Common myeloid progenitor, CD34-positive (primary cell): ENCODE measurements around the gene BMP8A.
"Not testable (repeated sequence)": the region's sequence is repeated elsewhere in the genome, so short reads cannot be mapped to it uniquely, and the experiment has no call there.

Source experiments
- CTCF ChIA-PET: fragments of 350-600 bp; sonication (Branson Sonifier 250); formaldehyde crosslinking; loops from one replicate; lab custom pipeline; 2021; ENCODE audit warnings: antibody characterized with exemption; lab: Charles Lee
- POLR2A ChIA-PET: fragments of 350-600 bp; sonication (Branson Sonifier 250); formaldehyde crosslinking; loops from one replicate; lab custom pipeline; 2021; ENCODE audit warnings: antibody characterized with exemption; lab: Charles Lee
- DNase-seq, 3 donors: peaks; one replicate each; pipeline versions ENCODE4 v3.0.0 to v3.0.0-alpha.2; 2013
- H3K27ac ChIP-seq, 2 experiments: 1 replicate in 1 of 2; 2 replicates in 1 of 2; pipeline ENCODE4 v1.7.0; 2013; ENCODE audit warnings: inconsistent platforms in 2 of 2, low read length in 2 of 2, mild to moderate bottlenecking in 2 of 2, low read depth in 1 of 2, moderate library complexity in 1 of 2; ENCODE audit not compliant: severe bottlenecking in 2 of 2, insufficient read depth in 1 of 2, poor library complexity in 1 of 2
- H3K27me3 ChIP-seq, 5 experiments: replicated peaks in 2 of 5; 1 replicate in 3 of 5; 2 replicates in 2 of 5; pipeline versions ENCODE4 v1.6.1 to v1.7.0; 2013; ENCODE audit warnings: low read length in 4 of 5, mild to moderate bottlenecking in 2 of 5, moderate library complexity in 2 of 5, inconsistent platforms in 1 of 5; ENCODE audit not compliant: insufficient read depth in 5 of 5, control insufficient read depth in 4 of 5
- H3K36me3 ChIP-seq, 4 experiments: 1 replicate in 2 of 4; 2 replicates in 2 of 4; pipeline versions ENCODE4 v1.6.1 to v1.7.0; 2013; ENCODE audit warnings: low read length in 3 of 4, control low read depth in 1 of 4, mild to moderate bottlenecking in 1 of 4; ENCODE audit not compliant: control insufficient read depth in 4 of 4, insufficient read depth in 4 of 4
- H3K4me1 ChIP-seq, 4 experiments: 1 replicate in 3 of 4; 2 replicates in 1 of 4; pipeline versions ENCODE4 v1.6.1 to v1.7.1; 2013; ENCODE audit warnings: low read length in 3 of 4, mild to moderate bottlenecking in 3 of 4, control low read depth in 1 of 4, inconsistent platforms in 1 of 4, moderate library complexity in 1 of 4; ENCODE audit not compliant: control insufficient read depth in 4 of 4, insufficient read depth in 4 of 4; ENCODE audit errors: control extremely low read depth in 1 of 4
- H3K4me3 ChIP-seq, 7 experiments: 1 replicate in 4 of 7; 2 replicates in 3 of 7; pipeline versions ENCODE4 v1.5.1 to v1.7.0; 2013; ENCODE audit warnings: mild to moderate bottlenecking in 7 of 7, low read length in 6 of 7, moderate library complexity in 6 of 7, inconsistent platforms in 2 of 7, low read depth in 2 of 7, control low read depth in 1 of 7; ENCODE audit not compliant: insufficient read depth in 4 of 7, control insufficient read depth in 1 of 7; ENCODE audit errors: extremely low read depth in 1 of 7
- H3K9me3 ChIP-seq, 5 experiments: 1 replicate in 4 of 5; 2 replicates in 1 of 5; pipeline versions ENCODE4 v1.6.1 to v1.7.1; 2013; ENCODE audit warnings: low read length in 4 of 5, mild to moderate bottlenecking in 2 of 5, inconsistent platforms in 1 of 5, low read depth in 1 of 5, moderate library complexity in 1 of 5; ENCODE audit not compliant: control insufficient read depth in 4 of 5, insufficient read depth in 2 of 5; ENCODE audit errors: control extremely low read depth in 1 of 5
- WGBS: methylation state at CpG from one replicate; pipeline ENCODE4 v1.1.5; 2013; ENCODE audit not compliant: insufficient coverage; 5-methylcytosine and 5-hydroxymethylcytosine counted together

Gene BMP8A

DNA sequence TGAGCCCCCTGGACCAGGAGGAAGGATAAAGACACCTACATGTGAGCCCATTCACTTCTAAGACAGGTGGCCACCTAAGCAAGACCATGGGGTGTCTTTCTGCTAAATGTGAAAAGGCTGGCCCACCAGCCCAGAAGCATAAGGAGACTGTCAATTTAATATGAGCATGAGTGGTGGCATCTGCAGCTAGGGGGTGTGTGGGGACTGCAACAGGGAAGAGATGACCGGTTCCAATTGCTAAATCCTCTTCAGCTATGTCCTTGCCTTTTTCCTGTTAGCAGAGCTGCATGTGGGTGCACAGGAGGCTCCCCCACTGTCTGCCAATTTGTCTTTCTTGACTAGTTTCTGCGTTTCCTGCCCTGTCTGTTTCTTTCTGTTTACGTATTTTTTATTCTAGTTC lies 22.3 kb upstream of the BMP8A start:
- Histone ChIP-seq H3K36me3 (peaks cover 35 to 90% (median 61%) of the 10 kb centered on the region in 4 experiments), H3K27ac (no peak overlapping the region), H3K27me3 (no peaks in the 10 kb centered on the region), H3K4me1 (no peaks in the 10 kb centered on the region), H3K4me3 (no peak overlapping the region), H3K9me3 (no peaks in the 10 kb centered on the region)
- DNase-seq = no peak
- WGBS = 93% methylated on average over 3 of the region's 3 CpGs
- ChIA-PET CTCF (interaction anchor here (1.0 to 1.7 kb wide), 3 partner anchors 12 to 21 kb away, joined by 4 to 6 read pairs (median 4); no protein-coding TSS in a partner anchor), POLR2A (no interaction called here)

DNA sequence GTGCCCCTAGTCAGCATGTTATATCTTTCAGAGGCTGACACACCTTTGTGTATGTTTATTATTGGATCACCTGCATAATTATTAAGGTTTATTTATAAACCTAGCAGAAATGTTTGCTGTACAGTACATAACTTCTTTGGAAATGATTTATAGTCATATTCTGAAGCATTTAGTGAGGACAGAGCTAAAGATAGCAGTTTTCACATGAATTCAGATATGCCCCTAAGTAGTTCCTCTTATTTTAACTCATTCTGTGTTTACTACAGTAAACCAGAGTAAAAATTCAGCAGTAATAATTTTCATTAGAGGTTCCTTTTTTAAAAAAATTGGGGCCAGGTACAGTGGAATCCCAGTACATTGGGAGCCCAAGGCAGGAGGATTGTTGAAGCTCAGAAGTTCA lies 21.4 kb upstream of the BMP8A start:
- no peaks in the 10 kb centered on the region for H3K4me1 ChIP-seq
- POLR2A ChIA-PET = no interaction called here
- no peaks in the 10 kb centered on the region for H3K9me3 ChIP-seq
- H3K27me3 ChIP-seq = no peaks in the 10 kb centered on the region
- no peak overlapping the region for H3K4me3 ChIP-seq
- no peak overlapping the region for H3K27ac ChIP-seq
- DNase-seq = no peak
- CTCF ChIA-PET = interaction anchor here (1.0 to 1.7 kb wide), 4 partner anchors 11 to 211 kb away, joined by 3 to 6 read pairs (median 4); no protein-coding TSS in a partner anchor
- peaks cover 36 to 89% (median 63%) of the 10 kb centered on the region in 4 experiments for H3K36me3 ChIP-seq

- no peaks in the 10 kb centered on the region for H3K4me1 ChIP-seq
- H3K4me3 ChIP-seq = no peak overlapping the region
- H3K36me3 ChIP-seq = peaks cover 30 to 84% (median 56%) of the 10 kb centered on the region in 4 experiments
- ChIA-PET POLR2A (no interaction called here), CTCF (interaction anchor here (1.0 to 1.4 kb wide), 3 partner anchors 47 to 67 kb away, joined by 3 read pairs; no protein-coding TSS in a partner anchor)
- no peak for DNase-seq
- H3K27me3 ChIP-seq = no peaks in the 10 kb centered on the region
- H3K9me3 ChIP-seq = no peaks in the 10 kb centered on the region
- WGBS = 98% methylated on average over 7 of the region's 7 CpGs
- H3K27ac ChIP-seq = no peak overlapping the region
Measured at GRCh38 chr1:39472826-39473225, 18.6 kb upstream of the BMP8A start.

GRCh38 chr1:39473324-39473723 lies 18.1 kb upstream of the BMP8A start:
- H3K36me3 ChIP-seq = peaks cover 30 to 82% (median 54%) of the 10 kb centered on the region in 4 experiments
- ChIA-PET POLR2A (no interaction called here), CTCF (interaction anchor here (1.0 to 1.4 kb wide), 2 partner anchors 48 to 62 kb away, joined by 3 read pairs; no protein-coding TSS in a partner anchor)

GRCh38 chr1:39474810-39475209 lies 16.6 kb upstream of the BMP8A start:
- H3K36me3 ChIP-seq = peaks cover 21 to 79% (median 47%) of the 10 kb centered on the region in 4 experiments
- WGBS = 96% methylated on average over 2 of the region's 4 CpGs
- no peaks in the 10 kb centered on the region for H3K27me3 ChIP-seq
- H3K9me3 ChIP-seq = no peaks in the 10 kb centered on the region
- no peak for DNase-seq
- H3K4me3 ChIP-seq = no peak overlapping the region
- no peak overlapping the region for H3K27ac ChIP-seq
- ChIA-PET CTCF (no interaction called here), POLR2A (no interaction called here)
- no peaks in the 10 kb centered on the region for H3K4me1 ChIP-seq

More at GRCh38 chr1:39473324-39473723, 18.1 kb upstream of the BMP8A start:
- whole genome bisulfite sequencing = 100% methylated on average over 3 of the region's 4 CpGs
- H3K9me3 ChIP-seq = no peaks in the 10 kb centered on the region
- H3K27ac ChIP-seq = no peak overlapping the region
- no peak for DNase-seq
- no peaks in the 10 kb centered on the region for H3K4me1 ChIP-seq
- H3K27me3 ChIP-seq = no peaks in the 10 kb centered on the region
- no peak overlapping the region for H3K4me3 ChIP-seq

DNA sequence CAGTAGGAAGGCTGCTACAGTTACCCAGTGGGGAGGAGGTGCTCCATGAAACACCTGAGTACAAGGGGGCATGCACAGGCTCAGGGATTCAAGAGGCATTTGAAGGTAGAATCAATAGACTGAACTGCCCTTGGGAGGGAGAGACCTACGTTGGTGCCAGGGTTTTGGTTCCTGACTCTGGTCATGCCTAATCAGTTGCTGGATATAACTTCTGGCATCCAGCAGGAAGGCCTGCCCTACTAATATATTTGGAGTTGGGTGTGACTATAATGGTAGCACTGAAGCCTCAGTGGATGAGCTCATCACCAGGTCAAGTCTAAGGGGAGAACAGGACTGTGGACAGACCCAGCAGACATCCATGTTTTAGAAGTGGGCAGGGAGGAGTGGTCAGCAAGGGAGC lies 15.9 kb upstream of the BMP8A start:
- POLR2A ChIA-PET, H3K4me1 ChIP-seq, H3K27ac ChIP-seq, CTCF ChIA-PET, DNase-seq, H3K27me3 ChIP-seq, H3K4me3 ChIP-seq, H3K9me3 ChIP-seq: not testable (repeated sequence)
- 71% methylated on average over 1 of the region's 1 CpG for WGBS
- peaks cover 19 to 79% (median 50%) of the 10 kb centered on the region in 4 experiments for H3K36me3 ChIP-seq

DNA sequence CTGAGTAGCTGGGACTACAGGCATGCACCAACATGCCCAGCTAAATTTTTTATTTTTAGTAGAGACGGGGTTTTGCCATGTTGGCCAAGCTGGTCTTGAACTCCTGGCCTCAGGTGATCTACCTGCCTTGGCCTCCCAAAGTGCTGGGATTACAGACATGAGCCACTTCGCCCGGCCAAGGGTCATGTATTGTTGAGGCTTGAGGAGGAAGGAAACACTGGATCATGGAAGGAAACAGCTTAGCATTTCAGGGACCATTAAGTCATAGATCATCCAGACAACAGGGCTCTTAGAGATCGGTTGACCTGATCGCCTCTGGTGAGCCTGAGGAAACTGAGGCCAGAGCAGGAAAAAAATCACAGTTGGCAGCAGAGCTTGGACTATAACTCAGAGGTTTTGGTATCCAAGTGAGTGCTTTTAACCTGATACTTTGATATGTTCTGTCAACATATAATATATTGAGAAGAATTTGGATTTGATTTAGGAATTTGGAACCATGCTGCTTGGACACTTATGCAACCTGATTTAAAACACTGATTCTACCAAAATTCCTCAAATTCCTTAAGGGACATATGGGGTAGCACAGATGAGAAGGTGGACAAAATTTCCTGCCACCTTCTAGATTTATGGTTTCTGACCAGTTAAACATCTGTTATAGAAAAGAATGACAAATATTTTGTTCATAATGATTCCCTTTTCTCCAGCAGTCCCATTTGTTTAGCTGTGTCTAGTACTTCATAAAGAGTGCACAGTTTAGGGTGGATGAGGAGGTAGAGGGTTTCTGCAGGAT lies 13.1 kb upstream of the BMP8A start:
- POLR2A ChIA-PET = no interaction called here
- peaks cover 18 to 75% (median 50%) of the 10 kb centered on the region in 4 experiments for H3K36me3 ChIP-seq

More for the DNA sequence above, 13.1 kb upstream of the BMP8A start:
- WGBS = 89% methylated on average over 3 of the region's 5 CpGs
- Histone ChIP-seq H3K27ac (no peak overlapping the region), H3K27me3 (no peaks in the 10 kb centered on the region), H3K4me1 (no peaks in the 10 kb centered on the region), H3K9me3 (no peaks in the 10 kb centered on the region), H3K4me3 (no peak overlapping the region)
- no peak for DNase-seq
- CTCF ChIA-PET = interaction anchor here (0.6 to 1.6 kb wide), 3 partner anchors 30 to 244 kb away, joined by 3 to 4 read pairs (median 3); no protein-coding TSS in a partner anchor
